OCI-LY7 (cell line): ENCODE measurements around the gene SLC2A5. TPM values are rescaled to one million over a fixed set of nuclear protein-coding genes. Genes with fewer than 3 reads are reported as not detected.

Source experiments
- BruUV-seq: library from RNA; stranded (reverse); fragments of 400-500 nt; replicated peaks from 2 replicates; lab custom pipeline; 2021; lab: Mats Ljungman, UMichigan
- CTCF ChIA-PET: fragments of 300-600 bp; sonication (Branson Sonifier 250); formaldehyde crosslinking; loops from one replicate; lab custom pipeline; 2022; ENCODE audit warnings: antibody characterized with exemption; ENCODE audit not compliant: unreplicated experiment; lab: Charles Lee
- POLR2A ChIA-PET: fragments of 300-600 bp; sonication (Branson Sonifier 250); formaldehyde crosslinking; loops from one replicate; lab custom pipeline; 2022; ENCODE audit warnings: antibody characterized with exemption; lab: Charles Lee
- DNase-seq: peaks from one replicate; pipeline ENCODE4 v3.0.0-alpha.2; 2015; ENCODE audit warnings: low spot score
- H2AFZ ChIP-seq: fragments of 200-600 bp; sonication (generic), shearing (Covaris generic); 2 replicates; pipeline ENCODE4 v1.6.1; 2014; ENCODE audit warnings: mild to moderate bottlenecking, antibody characterized with exemption, low read length, moderate library complexity
- H3K27ac ChIP-seq: fragments of 200-600 bp; sonication (generic); 2 replicates; pipeline ENCODE4 v1.5.1; 2014; ENCODE audit warnings: mixed run types, low read depth, mild to moderate bottlenecking, moderate library complexity, low read length, inconsistent platforms; ENCODE audit not compliant: poor library complexity, severe bottlenecking
- H3K36me3 ChIP-seq: fragments of 200-600 bp; sonication (generic); 2 replicates; pipeline ENCODE4 v1.6.1; 2014; ENCODE audit warnings: mild to moderate bottlenecking, antibody characterized with exemption, low read length, moderate library complexity, mixed read lengths; ENCODE audit not compliant: insufficient read depth
- H3K4me1 ChIP-seq: fragments of 200-600 bp; sonication (generic); 2 replicates; pipeline ENCODE4 v1.5.1; 2014; ENCODE audit warnings: mild to moderate bottlenecking, low read length; ENCODE audit not compliant: insufficient read depth, poor library complexity, severe bottlenecking
- H3K4me2 ChIP-seq: fragments of 200-600 bp; sonication (generic); 2 replicates; pipeline ENCODE4 v1.6.1; 2014; ENCODE audit warnings: mild to moderate bottlenecking, low read length
- H3K4me3 ChIP-seq: fragments of 200-600 bp; sonication (generic); 2 replicates; pipeline ENCODE4 v1.5.1; 2014; ENCODE audit warnings: mild to moderate bottlenecking, low read depth, low read length; ENCODE audit not compliant: poor library complexity, severe bottlenecking
- H3K79me2 ChIP-seq: fragments of 200-600 bp; sonication (generic); 2 replicates; pipeline ENCODE4 v1.6.1; 2016; ENCODE audit warnings: low read depth, mild to moderate bottlenecking, low read length, moderate library complexity, mixed read lengths; ENCODE audit not compliant: insufficient read depth
- H3K9me2 ChIP-seq: fragments of 200-600 bp; sonication (generic); 2 replicates; pipeline ENCODE4 v1.6.1; 2016; ENCODE audit warnings: mild to moderate bottlenecking, low read length, mixed read lengths; ENCODE audit not compliant: insufficient read depth
- H3K9me3 ChIP-seq: fragments of 200-600 bp; sonication (generic); 2 replicates; pipeline ENCODE4 v1.6.1; 2014; ENCODE audit warnings: mild to moderate bottlenecking, mixed run types, low read length, mixed read lengths
- H4K20me1 ChIP-seq: fragments of 200-600 bp; sonication (generic); 2 replicates; pipeline ENCODE4 v1.6.1; 2014; ENCODE audit warnings: mild to moderate bottlenecking, antibody characterized with exemption, low read length, moderate library complexity, mixed read lengths; ENCODE audit not compliant: insufficient read depth
- EZH2phosphoT487 ChIP-seq: fragments of 200-600 bp; sonication (generic); IDR thresholded peaks from 2 replicates; pipeline ENCODE4 v1.6.1; 2018; ENCODE audit warnings: low read depth, borderline replicate concordance, mild to moderate bottlenecking, mixed run types, antibody characterized with exemption, low read length, moderate library complexity, mixed read lengths
- intact Hi-C: fragments of 100-400 bp; cut with micrococcal nuclease; formaldehyde crosslinking; loops from one replicate; pipeline ENCODE4 v1.10.0; 2022; ENCODE audit not compliant: unreplicated experiment
- total RNA-seq, 2 experiments: library from RNA; depleted of rRNA in 1 of 2; stranded (reverse); fragments of >200 nt in 1 of 2; shearing (Covaris generic) in 1 of 2; gene quantifications; 2 replicates each; pipeline ENCODE4 v1.2.3, GENCODE V29; 2014 to 2022
- TF ChIP-seq, protein P1 (sequence below): fragments of 200-600 bp; sonication (generic); conservative IDR thresholded peaks from 2 replicates; pipeline ENCODE4 v1.5.1; 2014; ENCODE audit warnings: mild to moderate bottlenecking, antibody characterized with exemption, low read length, moderate library complexity, mixed read lengths

SLC2A5 gene
- total RNA-seq, 2 experiments from 2014 or later: 112 to 183 TPM

DNA sequence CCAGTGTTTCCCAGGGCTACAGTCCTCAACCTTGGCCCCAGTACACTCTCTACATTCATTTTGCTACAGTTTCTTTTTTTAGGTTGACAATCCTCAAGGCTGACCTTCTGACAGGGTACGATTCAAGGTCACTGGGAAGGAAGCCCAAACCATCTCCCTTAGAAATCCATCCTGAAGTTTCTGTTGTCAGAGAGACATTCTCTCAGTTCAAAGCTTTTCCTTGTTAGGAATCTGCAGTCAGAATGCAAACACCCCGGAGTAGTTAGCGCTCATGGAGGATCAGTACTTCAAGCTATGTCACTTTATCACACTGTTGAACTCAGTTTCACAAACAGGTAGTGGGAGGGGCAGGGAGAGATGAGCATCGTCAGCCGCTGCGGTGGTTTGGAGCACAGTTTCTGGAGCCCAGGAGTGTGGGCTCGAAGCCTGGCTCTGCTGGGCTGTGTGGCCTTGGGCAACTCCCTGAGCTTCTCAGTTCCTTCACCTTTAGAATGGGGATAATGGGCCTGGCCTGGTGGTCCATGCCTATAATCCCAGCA lies 4.2 kb downstream of the SLC2A5 start:
- CTCF ChIA-PET: no interaction called here

DNA sequence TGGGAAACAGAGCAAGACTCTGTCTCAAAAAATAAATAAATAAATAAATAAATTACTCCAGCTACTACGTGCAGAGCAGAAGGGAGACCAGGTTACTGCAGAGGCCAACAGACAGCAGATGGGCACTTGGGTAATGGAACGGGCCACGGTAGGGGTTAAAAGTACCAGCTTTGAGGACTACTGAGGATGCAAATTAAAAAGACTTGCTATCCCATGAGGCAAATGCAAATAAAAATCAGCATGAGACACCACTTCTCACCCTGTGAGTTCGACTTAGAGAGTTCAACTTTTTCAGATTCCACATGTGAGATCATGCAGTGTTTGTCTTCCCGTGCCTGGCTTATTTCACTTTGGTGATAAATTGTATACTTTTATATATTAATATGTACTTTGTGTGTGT lies 6.6 kb downstream of the SLC2A5 start:
- peaks cover 8% of the 10 kb centered on the region; the same call in 1 of the 2 replicates for H4K20me1 ChIP-seq
- CTCF ChIA-PET: interaction anchor here (0.5 kb wide), 1 partner anchor 10 kb away, joined by 3 read pairs; no protein-coding TSS in a partner anchor
- DNase-seq: peak; percentile 76
- peaks cover 85% of the 10 kb centered on the region for H3K36me3 ChIP-seq
- TF ChIP-seq, protein P1, sequence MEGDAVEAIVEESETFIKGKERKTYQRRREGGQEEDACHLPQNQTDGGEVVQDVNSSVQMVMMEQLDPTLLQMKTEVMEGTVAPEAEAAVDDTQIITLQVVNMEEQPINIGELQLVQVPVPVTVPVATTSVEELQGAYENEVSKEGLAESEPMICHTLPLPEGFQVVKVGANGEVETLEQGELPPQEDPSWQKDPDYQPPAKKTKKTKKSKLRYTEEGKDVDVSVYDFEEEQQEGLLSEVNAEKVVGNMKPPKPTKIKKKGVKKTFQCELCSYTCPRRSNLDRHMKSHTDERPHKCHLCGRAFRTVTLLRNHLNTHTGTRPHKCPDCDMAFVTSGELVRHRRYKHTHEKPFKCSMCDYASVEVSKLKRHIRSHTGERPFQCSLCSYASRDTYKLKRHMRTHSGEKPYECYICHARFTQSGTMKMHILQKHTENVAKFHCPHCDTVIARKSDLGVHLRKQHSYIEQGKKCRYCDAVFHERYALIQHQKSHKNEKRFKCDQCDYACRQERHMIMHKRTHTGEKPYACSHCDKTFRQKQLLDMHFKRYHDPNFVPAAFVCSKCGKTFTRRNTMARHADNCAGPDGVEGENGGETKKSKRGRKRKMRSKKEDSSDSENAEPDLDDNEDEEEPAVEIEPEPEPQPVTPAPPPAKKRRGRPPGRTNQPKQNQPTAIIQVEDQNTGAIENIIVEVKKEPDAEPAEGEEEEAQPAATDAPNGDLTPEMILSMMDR: no peak
- TF ChIP-seq EZH2phosphoT487: no peak
- intact Hi-C loops: no loop called here
- POLR2A ChIA-PET: interaction anchor here (1.0 to 3.8 kb wide), 6 partner anchors 13 to 39 kb away, joined by 3 to 24 read pairs (median 10); no protein-coding TSS in a partner anchor
- no peaks in the 10 kb centered on the region for H3K9me2 ChIP-seq
- H3K27ac ChIP-seq: peak overlapping the region; percentile 92
- peak overlapping the region; percentile 55 for H3K4me3 ChIP-seq
- H3K9me3 ChIP-seq: no peaks in the 10 kb centered on the region
- H2AFZ ChIP-seq: no peak overlapping the region
- H3K79me2 ChIP-seq: peaks cover 100% of the 10 kb centered on the region
- H3K4me2 ChIP-seq: peak overlapping the region; percentile 71
- BruUV-seq: no TSS peak
- H3K4me1 ChIP-seq: peaks cover 74% of the 10 kb centered on the region

More for the DNA sequence above, 4.2 kb downstream of the SLC2A5 start:
- Histone ChIP-seq H3K4me1 (peaks cover 68% of the 10 kb centered on the region), H3K4me3 (peak overlapping the region; percentile 83), H3K36me3 (peaks cover 77% of the 10 kb centered on the region), H4K20me1 (peaks cover under 1% of the 10 kb centered on the region; the same call in 1 of the 2 replicates), H3K79me2 (peaks cover 93% of the 10 kb centered on the region), H2AFZ (no peak overlapping the region), H3K4me2 (peak overlapping the region; percentile 89), H3K9me2 (no peaks in the 10 kb centered on the region), H3K9me3 (no peaks in the 10 kb centered on the region), H3K27ac (peak overlapping the region; percentile 92)
- POLR2A ChIA-PET: interaction anchor here (0.6 to 2.5 kb wide), 7 partner anchors 10 to 501 kb away, joined by 3 to 15 read pairs (median 6); no protein-coding TSS in a partner anchor
- TF ChIP-seq EZH2phosphoT487: no peak
- TF ChIP-seq, protein P1: no peak
- peak; percentile 64 for DNase-seq
- intact Hi-C loops: loop anchor here (1.0 to 5.0 kb wide), 2 partner anchors 36 to 188 kb away; partner anchors contain the start of gene ENO1
- BruUV-seq: no TSS peak
